RWPE2 (cell line): ENCODE results near the gene CACNA1A.

Source experiments
- ATAC-seq: fragments of 200-7000 bp; cut with Tn5 transposase; 3 replicates; pipeline ENCODE4 v1.9.1; 2021; ENCODE audit warnings: low read depth
- DNase-seq: peaks from one replicate; pipeline ENCODE4 v3.0.0-alpha.2; 2020; ENCODE audit warnings: low spot score
- H3K27ac ChIP-seq: fragments of 450-650 bp; 2 replicates; pipeline ENCODE4 v1.5.1; 2017; ENCODE audit warnings: mild to moderate bottlenecking; ENCODE audit not compliant: poor library complexity, severe bottlenecking
- H3K27me3 ChIP-seq: fragments of 250-450 bp; sonication (Bioruptor Pico); 2 replicates; pipeline ENCODE4 v1.5.1; 2021; ENCODE audit warnings: mild to moderate bottlenecking, moderate library complexity; ENCODE audit not compliant: insufficient read depth, poor library complexity, severe bottlenecking
- H3K36me3 ChIP-seq: fragments of 250-450 bp; sonication (Bioruptor Pico); 2 replicates; pipeline ENCODE4 v1.5.1; 2020; ENCODE audit warnings: low read depth, mild to moderate bottlenecking, moderate library complexity
- H3K4me1 ChIP-seq: fragments of 250-450 bp; sonication (Bioruptor Pico); 2 replicates; pipeline ENCODE4 v1.5.1; 2021; ENCODE audit warnings: mild to moderate bottlenecking, moderate library complexity; ENCODE audit not compliant: insufficient read depth, poor library complexity, severe bottlenecking
- H3K4me3 ChIP-seq: fragments of 250-450 bp; sonication (Bioruptor Pico); 2 replicates; pipeline ENCODE4 v1.5.1; 2021; ENCODE audit warnings: mild to moderate bottlenecking, moderate library complexity; ENCODE audit not compliant: severe bottlenecking
- H3K9me3 ChIP-seq: fragments of 250-450 bp; sonication (Bioruptor Pico); 2 replicates; pipeline ENCODE4 v1.5.1; 2021; ENCODE audit warnings: mild to moderate bottlenecking, moderate library complexity; ENCODE audit not compliant: severe bottlenecking
- TF ChIP-seq, protein P1 (sequence below): fragments of 450-650 bp; IDR thresholded peaks from one replicate; pipeline ENCODE4 v1.5.1; 2017; ENCODE audit warnings: mild to moderate bottlenecking, moderate library complexity; ENCODE audit not compliant: poor library complexity, severe bottlenecking

Gene CACNA1A

DNA sequence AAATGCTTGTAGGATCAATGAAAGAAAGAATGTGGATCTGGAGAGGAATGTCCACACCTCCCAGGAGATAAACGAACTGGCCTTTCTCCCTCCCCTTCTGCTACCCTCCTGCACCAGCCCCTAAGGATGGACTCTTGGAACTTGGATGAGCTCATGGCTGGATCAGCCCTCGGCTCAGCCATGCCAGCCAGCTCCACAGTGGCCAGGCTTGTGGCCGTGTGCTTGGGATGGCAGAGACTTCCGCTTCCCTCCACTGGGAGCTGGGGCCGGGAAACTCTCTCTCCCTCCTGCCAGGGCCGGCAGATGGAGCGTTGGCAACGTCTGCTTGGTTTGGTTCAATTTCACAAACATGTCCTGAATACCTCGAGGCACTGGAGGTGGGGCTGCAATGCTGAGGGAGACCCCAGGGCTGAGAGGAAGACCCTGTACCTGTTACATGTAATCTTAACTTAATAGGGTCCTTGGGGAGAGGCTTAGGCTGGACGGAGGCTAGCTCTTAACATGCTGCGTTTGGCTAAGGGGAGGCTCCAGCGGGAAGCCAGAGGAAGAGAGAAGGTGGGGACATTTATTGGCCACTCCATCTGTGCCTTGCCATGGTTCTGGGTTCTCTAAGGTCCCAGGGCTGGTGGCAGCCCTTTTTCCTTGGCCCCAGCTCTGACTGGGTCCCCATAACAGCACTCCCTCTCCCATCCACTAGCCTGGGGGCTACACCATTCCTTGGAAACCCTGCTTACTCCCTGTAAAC is 203.6 kb downstream of the CACNA1A start:
- Histone ChIP-seq H3K36me3 (no peaks in the 10 kb centered on the region), H3K9me3 (no peaks in the 10 kb centered on the region), H3K27ac (no peak overlapping the region), H3K27me3 (peaks cover 22% of the 10 kb centered on the region), H3K4me3 (no peak overlapping the region), H3K4me1 (no peaks in the 10 kb centered on the region)
- ATAC-seq = 0 out of 3 replicates have a peak, but pooled peaks have one; percentile 31
- TF ChIP-seq, protein P1, sequence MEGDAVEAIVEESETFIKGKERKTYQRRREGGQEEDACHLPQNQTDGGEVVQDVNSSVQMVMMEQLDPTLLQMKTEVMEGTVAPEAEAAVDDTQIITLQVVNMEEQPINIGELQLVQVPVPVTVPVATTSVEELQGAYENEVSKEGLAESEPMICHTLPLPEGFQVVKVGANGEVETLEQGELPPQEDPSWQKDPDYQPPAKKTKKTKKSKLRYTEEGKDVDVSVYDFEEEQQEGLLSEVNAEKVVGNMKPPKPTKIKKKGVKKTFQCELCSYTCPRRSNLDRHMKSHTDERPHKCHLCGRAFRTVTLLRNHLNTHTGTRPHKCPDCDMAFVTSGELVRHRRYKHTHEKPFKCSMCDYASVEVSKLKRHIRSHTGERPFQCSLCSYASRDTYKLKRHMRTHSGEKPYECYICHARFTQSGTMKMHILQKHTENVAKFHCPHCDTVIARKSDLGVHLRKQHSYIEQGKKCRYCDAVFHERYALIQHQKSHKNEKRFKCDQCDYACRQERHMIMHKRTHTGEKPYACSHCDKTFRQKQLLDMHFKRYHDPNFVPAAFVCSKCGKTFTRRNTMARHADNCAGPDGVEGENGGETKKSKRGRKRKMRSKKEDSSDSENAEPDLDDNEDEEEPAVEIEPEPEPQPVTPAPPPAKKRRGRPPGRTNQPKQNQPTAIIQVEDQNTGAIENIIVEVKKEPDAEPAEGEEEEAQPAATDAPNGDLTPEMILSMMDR = no peak
- no peak for DNase-seq

DNA sequence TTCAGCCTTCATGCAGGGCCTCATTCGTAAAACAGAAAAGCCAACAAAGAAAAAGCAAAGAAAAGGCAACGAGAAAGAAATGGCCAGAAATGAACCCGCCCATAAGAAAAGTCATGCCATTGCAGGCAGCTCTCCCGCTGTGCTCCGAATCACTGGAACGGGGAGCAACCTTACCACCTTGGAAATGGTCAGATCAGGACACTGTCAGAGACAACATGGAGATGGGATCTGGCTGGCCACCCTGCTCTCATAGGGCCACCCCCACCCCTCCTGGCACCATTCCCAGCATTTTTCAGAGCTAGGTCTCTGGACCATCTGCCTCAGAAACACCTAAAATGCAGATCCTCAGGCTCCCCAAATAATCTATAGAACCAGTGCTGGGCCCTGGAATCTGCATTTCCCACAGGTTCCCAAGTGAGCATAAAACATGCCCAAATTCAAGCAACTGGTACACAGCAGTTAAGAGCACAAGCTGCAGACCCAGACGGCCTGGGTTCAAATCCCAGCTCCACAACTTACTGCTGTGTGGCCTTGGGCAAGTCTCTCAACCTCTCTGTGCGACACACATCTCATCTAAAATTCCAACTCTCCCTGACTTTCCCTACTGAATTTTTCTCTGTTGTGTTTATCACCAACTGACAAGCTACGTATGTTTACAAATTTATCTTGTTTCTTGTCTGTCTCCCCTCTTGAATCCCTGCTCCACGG is 204.5 kb downstream of the CACNA1A start:
- no peaks in the 10 kb centered on the region for H3K9me3 ChIP-seq
- H3K36me3 ChIP-seq = no peaks in the 10 kb centered on the region
- ATAC-seq = no peak
- H3K27me3 ChIP-seq = peaks cover 22% of the 10 kb centered on the region
- no peak overlapping the region for H3K4me3 ChIP-seq
- no peak overlapping the region for H3K27ac ChIP-seq
- TF ChIP-seq, protein P1 = no peak
- no peaks in the 10 kb centered on the region for H3K4me1 ChIP-seq
- DNase-seq = no peak

DNA sequence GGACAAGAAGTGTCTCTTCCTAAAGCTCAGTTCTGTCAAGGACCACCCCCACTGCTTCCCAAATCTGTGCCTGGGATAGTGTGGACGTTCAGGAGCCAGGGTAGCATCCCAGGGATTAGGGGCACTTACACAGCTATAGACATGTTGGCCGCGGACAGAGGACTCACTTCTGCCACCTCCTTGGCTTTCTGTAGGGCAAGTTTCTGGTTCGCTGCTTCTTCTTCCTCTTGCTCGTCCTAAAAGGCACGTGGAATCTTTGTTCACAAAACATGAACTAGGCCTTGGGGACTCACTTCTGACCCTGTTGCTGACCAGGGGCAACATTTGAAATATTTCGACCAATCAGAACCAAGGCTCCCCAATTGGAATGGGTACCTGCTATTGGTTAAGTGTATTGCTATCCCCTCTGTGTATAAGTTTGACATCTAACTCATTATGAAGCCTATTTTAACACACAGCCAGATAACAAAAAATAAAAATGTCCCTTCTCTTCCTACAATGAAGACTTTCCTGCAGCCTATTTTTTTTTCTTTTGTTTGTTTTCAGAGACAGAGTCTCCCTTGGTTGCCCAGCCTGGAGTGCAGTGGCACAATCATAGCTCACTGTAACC is 205.8 kb downstream of the CACNA1A start:
- DNase-seq (no peak), ATAC-seq (no peak)
- Histone ChIP-seq H3K36me3 (no peaks in the 10 kb centered on the region), H3K4me3 (no peak overlapping the region), H3K27me3 (peaks cover 26% of the 10 kb centered on the region), H3K27ac (no peak overlapping the region), H3K4me1 (no peaks in the 10 kb centered on the region), H3K9me3 (no peaks in the 10 kb centered on the region)
- TF ChIP-seq, protein P1 = no peak

DNA sequence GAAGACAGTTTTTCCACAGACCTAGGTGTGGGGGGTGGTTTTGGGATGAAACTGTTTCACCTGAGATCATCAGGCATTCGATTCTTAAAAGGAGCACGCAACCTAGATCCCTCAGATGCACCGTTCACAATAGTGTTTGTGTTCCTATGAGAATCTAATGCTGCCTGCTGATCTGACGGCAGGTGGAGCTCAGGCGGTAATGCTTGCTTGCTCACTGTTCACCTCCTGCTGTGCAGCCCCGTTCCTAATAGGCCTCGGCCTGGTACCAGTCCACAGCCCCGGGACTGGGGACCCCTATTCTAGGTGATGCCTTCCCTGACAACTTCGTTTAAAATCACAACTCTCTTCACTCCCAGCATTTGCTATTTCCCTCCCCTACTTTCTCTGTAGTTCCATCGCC is 206.4 kb downstream of the CACNA1A start:
- no peaks in the 10 kb centered on the region for H3K4me1 ChIP-seq
- no peaks in the 10 kb centered on the region for H3K36me3 ChIP-seq
- peaks cover 26% of the 10 kb centered on the region for H3K27me3 ChIP-seq
- DNase-seq (no peak), ATAC-seq (no peak)
- no peak overlapping the region for H3K4me3 ChIP-seq
- TF ChIP-seq, protein P1 = no peak
- H3K9me3 ChIP-seq = no peaks in the 10 kb centered on the region
- H3K27ac ChIP-seq = no peak overlapping the region
